Stimulated activated CD4-positive, alpha-beta T cell treated with anti-CD3 and anti-CD28 coated beads, Interleukin-1b, Interleukin-23, amount 100 ng/mL, for 24 hours (primary cell): ENCODE measurements around the gene STMP1.
"Not testable (repeated sequence)": the region's sequence is repeated elsewhere in the genome, so short reads cannot be mapped to it uniquely, and the experiment has no call there.

Experiments
- DNase-seq, 4 experiments: peaks; one replicate each; pipeline ENCODE4 v3.0.0-alpha.2; 2020; ENCODE audit warnings: low read depth in 4 of 4, low spot score in 1 of 4

The STMP1 gene

DNA sequence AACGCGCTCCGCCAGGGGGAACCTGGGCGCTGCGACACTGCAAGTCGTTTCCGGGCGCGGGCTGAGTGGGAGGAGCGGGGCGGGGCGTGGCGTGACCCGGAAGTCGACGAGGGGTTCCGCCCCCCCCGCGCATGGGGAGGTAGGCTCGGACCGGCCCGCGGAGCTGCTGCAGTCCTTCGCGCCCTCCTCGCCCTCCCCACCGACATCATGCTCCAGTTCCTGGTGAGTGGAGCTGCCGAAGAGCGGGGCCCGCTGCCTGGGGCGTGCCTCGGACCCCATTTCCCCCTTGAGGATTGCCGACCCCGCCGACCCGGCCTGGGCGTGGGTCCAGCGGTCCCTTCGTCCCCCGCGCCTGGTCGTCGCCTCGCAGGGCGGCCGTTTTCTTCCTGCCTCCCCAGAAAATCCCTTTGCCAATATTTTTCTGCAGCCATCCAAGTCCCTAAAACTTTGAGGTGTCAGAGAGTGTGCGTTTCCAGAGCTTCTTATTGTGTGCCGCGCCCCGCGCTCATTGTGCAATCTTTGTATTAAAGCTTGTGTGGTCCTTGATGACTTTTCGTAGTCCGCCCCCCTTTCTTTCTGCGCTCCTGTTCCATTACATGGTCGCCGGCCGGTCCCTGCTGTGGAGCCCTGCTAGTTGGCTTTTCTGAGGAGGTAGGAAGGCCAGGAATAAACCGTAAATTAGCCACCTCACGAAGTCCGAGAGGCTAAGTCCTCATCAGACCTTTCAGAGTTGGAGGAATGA lies at the start of gene STMP1:
Gene STMP1 (plus strand): TSS at position 142 of the 742 bp plus-strand sequence.
- peak; percentile 91 to 98 (median 95) for DNase-seq

DNA sequence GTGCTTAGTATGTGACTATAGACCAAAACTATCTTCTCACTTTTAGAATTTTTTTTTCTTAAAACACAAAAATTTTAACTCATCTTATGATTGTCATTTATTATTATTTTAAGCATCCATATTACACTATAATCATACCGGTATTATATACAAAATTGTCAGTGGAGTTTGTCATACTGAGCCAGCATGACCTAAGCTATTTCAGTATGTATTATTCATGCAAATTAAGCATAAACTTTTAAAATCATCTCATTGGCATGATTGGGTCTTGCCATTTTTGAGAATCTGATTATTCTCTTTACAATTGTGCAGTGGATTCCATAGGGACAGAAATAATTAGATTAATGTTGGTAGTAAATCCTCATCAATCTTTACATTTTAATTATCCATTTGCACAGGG lies 46.2 kb upstream of the STMP1 start:
- no peak for DNase-seq

DNA sequence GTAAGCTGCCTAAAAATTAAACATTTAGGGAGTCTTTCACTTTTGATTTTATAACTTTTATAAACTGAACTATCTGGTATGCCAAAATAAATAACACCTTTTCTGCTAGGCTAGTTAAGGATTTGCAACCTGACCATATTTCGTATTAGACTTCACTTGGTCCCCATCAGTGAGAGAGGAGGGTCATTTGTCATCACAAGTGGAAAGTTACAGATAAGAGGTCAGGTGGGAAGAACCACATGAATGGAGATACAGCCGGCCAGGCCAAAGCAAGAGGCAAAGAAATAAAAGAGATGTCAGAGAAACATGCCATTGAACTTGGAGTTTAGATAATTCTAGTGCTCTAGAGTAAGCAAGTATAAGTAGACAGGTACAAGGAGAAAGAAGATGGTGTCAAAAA lies 44.5 kb upstream of the STMP1 start:
- no peak for DNase-seq

DNA sequence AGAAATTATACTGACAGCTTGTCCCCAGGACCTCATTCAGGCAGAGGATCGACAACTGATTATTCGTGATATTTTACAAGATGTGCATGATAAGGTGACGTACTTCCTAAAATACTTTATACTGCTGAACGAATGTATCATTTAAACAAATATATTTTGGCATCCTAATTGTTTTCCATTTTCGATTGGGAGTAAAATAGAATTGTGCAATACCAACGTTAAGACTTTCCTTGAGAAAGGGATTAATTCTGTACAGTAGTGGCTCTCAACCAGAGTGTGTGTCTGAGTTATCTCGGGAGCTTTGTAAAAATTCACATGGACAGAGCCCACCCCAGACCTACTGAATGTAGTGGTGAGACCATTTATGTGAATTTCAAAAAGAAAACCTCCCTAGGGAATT lies 43.8 kb upstream of the STMP1 start:
- DNase-seq, result no peak

DNA sequence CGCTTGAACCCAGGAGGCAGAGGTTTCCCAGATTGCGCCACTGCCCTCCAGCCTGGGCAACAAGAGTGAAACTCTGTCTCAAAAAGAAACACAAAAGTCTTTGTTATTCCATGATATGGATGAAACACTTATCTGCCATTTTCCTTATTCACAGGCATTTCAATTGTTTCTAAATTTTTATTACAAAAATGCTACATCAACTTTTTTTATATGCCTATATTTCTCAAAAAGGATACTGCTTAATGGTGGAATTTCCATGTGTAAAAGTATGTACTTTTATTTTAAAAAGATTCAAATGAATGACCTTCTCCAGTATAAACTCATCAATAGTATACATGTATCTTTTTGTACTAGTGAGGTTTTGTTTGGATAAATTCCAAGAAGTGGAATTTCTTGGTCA lies 41.9 kb upstream of the STMP1 start:
- DNase-seq, result no peak

DNA sequence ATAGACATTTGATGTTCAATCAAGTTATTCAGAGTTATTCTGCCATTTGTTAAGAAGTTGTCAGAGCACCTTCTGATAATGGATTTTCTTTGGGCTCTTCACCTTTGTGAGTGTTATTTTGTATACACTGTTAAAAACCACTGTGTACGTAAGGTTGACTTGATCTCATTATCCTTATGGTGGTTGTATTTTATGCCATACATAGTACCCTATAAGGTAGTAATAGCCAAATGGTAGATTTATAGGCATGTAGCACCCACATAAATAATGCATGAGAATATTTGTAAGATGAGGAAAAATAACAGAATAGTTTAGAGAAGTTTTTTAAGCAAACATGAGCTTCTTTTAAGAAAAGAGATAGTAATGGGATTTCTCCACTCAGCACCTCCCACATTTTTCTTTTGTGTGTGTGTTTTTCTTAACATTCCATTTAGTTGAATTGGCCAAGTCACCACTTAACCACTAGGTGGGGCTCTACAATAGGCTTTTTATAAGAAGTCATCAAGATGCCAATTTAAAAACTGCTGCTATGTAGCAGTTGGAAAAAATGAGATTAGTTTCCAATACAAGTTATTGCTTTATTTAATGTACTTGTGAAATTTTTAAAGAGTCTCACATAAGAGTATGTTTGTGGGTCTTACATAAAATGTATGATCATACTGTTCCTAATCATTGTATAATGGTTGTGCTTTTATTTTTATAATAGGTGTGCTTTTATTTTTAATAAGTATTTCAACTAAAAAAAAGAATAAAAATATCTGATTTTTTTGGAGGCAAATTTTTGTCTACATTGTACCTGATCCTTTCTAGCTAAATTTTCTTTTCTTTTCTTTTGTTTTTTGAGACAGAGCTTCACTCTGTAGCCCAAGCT lies 41.1 kb upstream of the STMP1 start:
- no peak for DNase-seq

DNA sequence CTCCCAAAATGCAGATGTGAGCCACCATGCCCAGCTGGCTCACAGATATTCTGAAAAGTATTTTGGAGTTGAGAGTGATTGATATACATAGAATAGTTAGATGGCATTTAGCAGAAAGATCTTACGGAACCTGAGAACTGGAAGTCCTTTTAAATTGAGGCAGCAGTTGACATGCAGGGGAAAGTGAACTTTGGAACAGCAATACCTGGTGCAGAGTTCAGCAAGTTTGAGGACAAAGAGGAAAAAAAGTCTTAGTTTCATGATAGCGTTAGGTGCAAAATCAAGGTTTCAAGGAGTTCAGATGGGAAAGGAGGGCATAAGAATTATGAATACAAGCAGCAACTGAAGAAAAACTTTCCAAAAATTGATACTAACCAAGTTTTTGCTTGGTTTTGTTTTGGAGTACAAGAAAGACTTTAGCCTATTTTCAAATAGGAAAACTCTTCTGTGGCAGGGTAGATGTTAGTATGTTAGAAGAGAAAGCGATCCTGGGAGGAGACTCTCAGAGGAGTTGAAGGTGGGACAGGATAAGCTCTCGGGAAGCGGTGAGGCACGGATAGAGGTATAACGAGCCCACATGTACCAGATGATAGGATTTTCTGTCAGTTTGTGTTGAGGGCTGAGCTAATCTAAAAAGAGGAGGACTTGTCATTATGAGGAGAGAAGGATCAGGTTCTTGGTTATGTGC lies 28.0 kb upstream of the STMP1 start:
- DNase-seq, result no peak

DNA sequence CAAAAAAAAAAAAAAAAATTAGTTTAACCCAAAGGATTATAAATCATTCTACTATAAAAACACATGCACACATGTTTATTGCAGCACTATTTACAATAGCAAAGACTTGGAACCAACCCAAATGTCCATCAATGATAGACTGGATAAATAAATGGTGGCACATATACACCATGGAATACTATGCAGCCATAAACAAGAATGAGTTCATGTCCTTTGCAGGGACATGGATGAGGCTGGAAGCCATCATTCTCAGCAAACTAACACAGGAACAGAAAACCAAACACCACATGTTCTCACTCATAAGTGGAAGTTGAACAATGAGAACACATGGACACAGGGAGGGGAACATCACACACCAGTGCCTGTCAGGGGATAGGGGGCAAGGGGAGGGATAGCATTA lies 22.6 kb upstream of the STMP1 start:
- not testable (repeated sequence) for DNase-seq

DNA sequence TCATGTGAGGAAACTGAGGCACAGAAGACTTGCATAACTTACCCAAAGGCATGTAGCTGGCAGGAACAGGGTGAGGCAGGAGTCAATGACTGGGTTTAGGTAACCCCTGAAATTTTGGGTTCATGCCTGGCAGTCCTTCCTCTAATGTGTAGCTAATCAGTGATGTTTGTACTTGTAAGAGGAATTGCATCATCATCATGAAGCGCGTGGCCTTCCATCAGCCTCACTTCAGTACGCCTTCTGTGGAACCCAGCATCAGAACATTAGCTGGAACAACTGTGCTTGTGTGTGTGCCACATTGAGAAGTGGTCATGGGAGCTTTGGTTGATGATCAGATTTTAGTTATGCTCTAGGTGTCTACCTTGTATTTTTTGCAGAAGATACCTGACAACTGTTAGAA lies 18.2 kb upstream of the STMP1 start:
- no peak for DNase-seq

DNA sequence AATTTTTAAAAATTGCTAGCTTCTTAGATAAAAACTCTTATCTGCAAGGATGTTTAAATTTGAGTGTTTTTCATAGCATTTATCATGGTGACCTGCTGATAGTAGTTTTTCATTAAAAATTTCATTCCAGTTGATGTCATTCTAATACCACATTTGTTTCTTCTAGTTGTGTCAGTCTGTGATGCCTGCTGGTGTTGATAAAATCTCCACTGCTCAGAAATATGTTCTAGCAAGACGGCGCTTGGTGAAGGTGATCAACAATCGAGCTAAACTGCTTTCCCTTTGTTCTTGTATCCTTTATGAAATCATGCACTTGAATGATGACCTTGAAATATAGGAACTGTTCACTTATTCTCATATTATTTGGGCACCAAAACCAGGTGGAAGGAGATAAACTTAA lies 17.6 kb upstream of the STMP1 start:
- no peak for DNase-seq

DNA sequence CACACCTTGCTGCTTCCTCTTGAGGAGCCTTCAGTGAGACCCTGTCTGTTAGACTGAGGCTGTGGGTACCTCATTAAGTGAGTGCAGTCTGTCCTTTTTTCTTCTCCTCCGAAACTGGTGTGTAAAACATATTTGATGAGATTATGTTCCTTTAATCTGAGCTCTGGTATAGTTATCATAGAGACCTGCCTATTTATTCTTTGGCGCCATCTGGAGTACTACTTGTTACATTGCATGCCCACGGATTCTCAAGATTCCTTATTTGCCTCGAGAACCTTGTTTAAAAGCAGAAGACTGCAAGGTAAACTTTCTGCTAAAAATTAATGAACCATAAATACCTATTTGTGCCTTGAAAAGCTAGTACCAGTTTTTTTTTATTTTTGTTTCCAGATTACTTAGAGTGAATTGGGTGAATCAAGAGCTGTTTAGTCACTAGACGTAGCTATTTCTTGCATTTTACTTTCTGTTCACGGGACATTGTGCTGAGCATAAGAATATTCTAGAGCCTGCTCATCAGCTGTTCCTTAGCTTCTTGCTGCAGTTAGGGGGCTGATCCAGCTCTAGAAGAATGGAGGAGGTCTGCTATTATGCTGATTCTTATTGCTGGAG lies 16.9 kb upstream of the STMP1 start:
- DNase-seq, result no peak

DNA sequence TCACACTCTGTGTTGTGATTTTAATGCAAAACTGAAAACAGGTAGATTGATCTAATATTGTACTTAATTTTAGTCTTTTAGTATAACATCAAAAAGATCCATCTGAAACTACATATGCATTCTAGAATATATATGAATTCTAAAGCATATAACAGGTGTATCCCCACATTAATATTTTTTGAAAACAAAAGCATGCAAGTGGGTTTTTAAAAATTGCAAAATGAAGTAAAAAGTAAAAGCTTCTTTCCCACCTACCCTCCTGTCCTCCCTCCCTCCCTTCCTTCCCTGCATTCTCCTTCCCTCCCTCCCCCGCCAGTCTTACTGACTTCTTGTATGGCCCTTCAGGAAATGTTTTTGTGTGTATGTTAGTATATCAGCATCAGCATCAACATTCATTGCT lies 14.6 kb upstream of the STMP1 start:
- no peak for DNase-seq

DNA sequence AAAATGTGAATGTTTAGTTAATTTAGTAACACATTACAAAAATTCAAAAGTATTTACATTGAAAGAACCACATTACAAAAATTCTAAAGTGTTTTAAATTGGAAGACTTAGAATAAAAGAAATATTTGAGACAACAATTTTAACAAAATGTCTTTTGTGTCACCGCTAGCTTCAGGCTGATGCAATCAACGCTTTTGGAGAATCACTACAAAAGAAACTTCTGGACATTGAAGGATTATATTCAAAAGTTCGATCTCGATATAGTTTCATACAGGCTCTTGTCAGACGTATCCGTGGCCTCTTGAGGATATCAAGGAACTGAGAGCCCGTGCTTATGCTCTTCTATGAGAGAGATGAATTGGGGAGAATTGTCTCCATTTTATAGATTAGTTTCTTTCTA lies 14.1 kb upstream of the STMP1 start:
- no peak for DNase-seq

DNA sequence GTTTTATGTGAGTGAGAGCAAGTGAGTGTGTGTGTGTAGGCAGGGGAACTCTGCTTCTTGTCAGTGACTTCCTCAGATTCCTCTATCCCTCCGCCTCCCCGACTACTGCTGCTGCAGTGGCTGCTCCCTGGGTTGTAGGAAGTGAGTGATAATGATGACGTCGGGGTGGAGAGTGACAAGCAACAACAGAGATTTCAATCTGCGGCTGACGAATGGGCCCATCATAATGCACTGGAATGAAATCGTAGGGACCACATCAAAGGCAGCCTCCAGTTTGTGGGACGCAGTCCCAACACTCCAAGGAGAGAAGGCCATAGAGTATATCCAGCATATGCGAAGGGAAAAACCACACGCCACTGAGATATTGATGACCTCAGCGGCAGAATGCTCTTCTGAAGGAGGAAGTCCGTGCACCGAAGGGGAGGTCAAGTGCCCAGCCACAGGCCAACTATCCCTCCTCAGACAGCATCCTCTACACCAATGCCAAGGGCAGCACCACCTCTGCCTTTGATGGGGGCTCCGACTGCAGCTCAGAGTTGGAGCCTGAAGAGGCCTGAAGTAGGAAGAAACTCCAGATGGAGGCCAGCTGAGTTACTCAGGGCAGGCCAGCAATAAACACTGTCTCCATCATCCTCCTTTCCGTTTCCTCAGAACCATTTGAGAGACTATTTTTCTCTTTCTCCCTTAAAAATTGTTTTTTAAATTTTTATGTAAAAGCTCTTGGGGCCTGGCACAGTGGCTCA lies 11.3 kb upstream of the STMP1 start:
- no peak for DNase-seq

DNA sequence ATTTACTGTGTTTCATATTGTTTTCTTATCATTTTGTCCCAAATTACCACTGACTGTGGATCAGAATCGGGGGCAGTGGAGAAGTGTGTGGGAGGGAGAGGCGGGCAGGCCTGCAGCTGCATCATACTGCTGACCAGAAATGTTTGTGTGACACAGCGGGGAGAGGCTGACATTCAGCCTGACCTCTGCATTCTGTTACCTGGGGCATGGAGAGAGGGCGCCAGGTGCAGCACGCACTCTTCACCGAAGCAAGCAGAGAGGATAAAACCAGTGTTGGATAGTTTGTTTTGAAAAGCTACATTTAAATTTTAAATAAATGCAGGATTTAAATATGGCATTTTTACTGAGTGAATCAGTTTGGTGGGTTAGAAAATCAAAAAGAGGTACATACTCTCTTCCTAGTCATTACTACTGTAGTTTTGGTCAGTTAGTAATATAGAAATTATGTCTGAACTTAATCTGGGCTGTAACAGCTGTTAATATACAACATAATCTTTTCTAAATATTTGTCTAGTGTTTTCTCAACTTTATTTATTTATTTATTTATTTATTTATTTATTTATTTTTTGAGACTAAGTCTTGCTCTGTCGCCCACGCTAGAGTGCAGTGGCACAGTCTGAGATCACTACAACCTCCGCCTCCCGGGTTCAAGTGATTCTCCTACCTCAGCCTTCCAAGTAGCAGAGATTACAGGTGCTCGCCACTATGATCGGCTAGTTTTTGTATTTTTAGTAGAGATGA lies 8.8 kb upstream of the STMP1 start:
- no peak for DNase-seq

DNA sequence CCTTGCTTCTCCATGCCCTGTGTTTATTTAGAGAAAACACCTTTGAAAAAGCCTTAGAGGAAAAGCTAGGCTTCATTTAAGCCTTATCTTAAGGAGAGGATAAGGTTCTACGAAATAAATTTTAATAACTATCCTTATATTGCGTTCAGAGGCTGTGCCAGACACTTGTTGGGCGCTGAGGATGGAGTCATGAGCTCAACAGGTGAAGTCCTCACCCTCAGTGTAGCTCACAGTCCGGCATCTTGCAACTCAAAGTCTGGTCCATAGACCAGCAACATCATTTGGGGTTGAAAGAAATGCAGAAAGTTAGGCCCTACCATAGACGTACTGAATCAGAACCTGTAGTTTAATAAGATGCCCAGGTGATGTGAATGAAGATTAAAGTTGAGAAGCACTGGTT lies 3.8 kb upstream of the STMP1 start:
- DNase-seq, result no peak

DNA sequence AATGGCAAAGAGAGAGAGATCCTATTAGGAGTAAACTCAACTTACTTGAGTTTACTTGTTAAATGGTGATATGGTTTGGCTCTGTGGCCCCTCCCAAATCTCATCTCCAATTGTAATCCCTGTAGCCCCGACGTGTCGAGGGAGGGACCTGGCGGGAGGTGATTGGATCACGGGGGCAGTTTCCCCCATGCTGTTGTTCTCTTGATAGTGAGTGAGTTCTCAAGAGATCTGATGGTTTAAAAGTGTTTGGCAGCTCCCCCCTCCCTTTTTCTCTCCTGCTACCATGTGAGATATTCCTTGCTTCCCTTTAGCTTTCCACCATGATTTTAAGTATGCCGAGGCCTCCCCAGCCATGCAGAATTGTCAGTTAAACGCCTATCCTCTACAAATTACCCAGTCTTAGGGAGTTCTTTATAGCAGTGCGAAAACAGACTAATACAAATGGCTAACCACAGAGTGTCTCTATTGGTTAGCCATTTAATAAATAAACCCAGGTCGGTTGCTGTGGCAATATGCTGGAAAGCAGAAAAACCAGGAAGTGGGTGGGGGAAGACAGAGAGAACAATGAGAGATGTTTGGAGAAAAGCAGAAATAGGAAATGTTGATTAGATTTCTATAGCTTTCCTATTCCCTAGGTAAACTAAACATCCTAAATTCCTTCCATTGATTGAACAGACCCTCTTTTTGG lies 3.0 kb upstream of the STMP1 start:
- DNase-seq, result no peak

DNA sequence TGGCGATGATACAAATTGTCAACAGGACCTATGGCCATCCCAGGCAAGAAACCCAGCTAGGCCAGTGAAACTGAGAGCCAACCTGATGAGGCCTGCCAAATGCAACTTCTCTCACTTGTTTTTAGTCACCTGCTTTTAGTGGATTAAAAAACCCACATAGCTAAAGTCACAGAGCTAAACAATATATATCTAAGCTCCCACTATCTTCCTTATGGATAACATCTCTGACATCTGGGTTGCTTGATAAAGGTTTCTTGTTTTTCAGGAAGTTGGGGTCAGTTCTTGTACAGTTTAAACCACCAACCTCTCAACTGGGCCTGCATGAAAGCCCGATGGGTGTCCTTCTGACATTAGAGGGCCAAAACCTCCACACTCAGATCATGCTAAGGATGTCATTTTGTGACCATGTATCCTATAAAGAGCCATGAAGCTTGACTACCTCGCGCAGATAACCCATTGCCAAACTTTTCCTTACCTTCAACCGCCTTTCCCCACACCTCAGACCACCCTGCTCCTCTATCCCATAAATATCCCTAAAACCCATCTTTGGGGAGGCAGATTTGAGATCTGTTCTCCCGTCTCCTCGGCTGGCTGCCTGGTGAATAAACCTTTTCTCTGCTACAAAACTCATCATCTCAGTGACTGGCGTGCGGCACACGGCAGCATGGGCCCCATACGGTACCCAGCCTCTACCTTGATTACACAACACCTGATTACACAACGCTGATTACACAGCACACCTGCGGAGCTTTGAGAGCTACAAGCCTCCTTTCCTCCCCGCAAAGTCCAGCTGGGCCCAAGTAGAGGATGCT lies 797 bp upstream of the STMP1 start:
- peak in 1 of 4 experiments; percentile 2 for DNase-seq

DNA sequence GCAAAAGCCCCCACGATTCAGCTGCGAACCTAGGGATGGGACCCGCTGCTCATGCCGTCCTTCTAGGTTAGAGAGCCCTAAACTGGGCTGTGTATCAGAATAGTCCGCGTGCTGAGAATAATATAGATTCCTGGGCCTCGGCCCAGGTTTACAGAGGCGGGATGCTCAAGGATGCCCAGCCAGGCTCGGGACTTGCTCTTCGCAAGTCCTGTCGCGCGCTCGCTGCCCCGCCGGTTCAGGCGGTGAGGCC lies 266 bp upstream of the STMP1 start:
- DNase-seq, result no peak
